ENCODE data around the gene PGF. TPM values are rescaled to one million over a fixed set of nuclear protein-coding genes. Genes with fewer than 3 reads are reported as not detected.
"Not testable (repeated sequence)": the region's sequence is repeated elsewhere in the genome, so short reads cannot be mapped to it uniquely, and the experiment has no call there.

PGF gene
- total and polyA plus RNA-seq, 2 of the 13 experiments (the other 11 are each of a cell fraction or from before 2014, with no cell fraction given), result 10.7 to 27.5 TPM

- H3K27me3 ChIP-seq (ENCODE audit: control insufficient read depth in 1 of 2, insufficient read depth in 2 of 2, low read length in 2 of 2); POLR2A ChIA-PET; H3K9ac ChIP-seq (ENCODE audit: insufficient read depth, low read depth, low read length); H3K36me3 ChIP-seq (replicated peaks in 1 of 2; ENCODE audit: control insufficient read depth in 1 of 2, insufficient read depth in 2 of 2, low read length in 2 of 2); H3K4me3 ChIP-seq (replicated peaks in 1 of 3; ENCODE audit: insufficient read depth in 1 of 3, low read depth in 2 of 3, low read length in 3 of 3); intact Hi-C loops (cut with micrococcal nuclease; ENCODE audit: unreplicated experiment); ATAC-seq; H3K4me2 ChIP-seq (ENCODE audit: low read depth, low read length); BruUV-seq (replicated peaks); H4K20me1 ChIP-seq (ENCODE audit: insufficient read depth, low read length); H2AFZ ChIP-seq (ENCODE audit: low read length); CTCF ChIA-PET (ENCODE audit: low intra/inter-chr PET ratio, low total read pairs); H3K27ac ChIP-seq (ENCODE audit: extremely low read length, insufficient read depth, low read length); H3K79me2 ChIP-seq (ENCODE audit: insufficient read depth, low read length); H3K4me1 ChIP-seq (ENCODE audit: insufficient read depth, low read length); H3K9me3 ChIP-seq (ENCODE audit: low read length); FAIRE-seq; DNase-seq (ENCODE audit: low spot score); in situ Hi-C loops (cut with HindIII; ENCODE audit: extremely low pct_ligation_motif_present, low pct_unique_long_range_greater_than_20kb): not testable (repeated sequence)
- 46% methylated on average over 5 of the region's 7 CpGs for WGBS (ENCODE audit: low lambda C conversion rate)
- TF ChIP-seq NFYB (CRISPR knock-in tag; IDR thresholded peaks at IDR 0.05) (peak; percentile 64), NFYC (CRISPR knock-in tag; IDR thresholded peaks at IDR 0.05) (peak; percentile 56)
Observed at GRCh38 chr14:74995781-74996180, 40.4 kb upstream of the PGF start.

GRCh38 chr14:74994182-74994581 lies 38.8 kb upstream of the PGF start:
- CTCF ChIA-PET (ENCODE audit: low intra/inter-chr PET ratio, low total read pairs); H3K27me3 ChIP-seq (ENCODE audit: control insufficient read depth in 1 of 2, insufficient read depth in 2 of 2, low read length in 2 of 2); in situ Hi-C loops (cut with HindIII; ENCODE audit: extremely low pct_ligation_motif_present, low pct_unique_long_range_greater_than_20kb); BruUV-seq (replicated peaks); FAIRE-seq; intact Hi-C loops (cut with micrococcal nuclease; ENCODE audit: unreplicated experiment); H3K9me3 ChIP-seq (ENCODE audit: low read length); ATAC-seq; H3K4me1 ChIP-seq (ENCODE audit: insufficient read depth, low read length); H3K79me2 ChIP-seq (ENCODE audit: insufficient read depth, low read length); H3K4me3 ChIP-seq (replicated peaks in 1 of 3; ENCODE audit: insufficient read depth in 1 of 3, low read depth in 2 of 3, low read length in 3 of 3); H3K27ac ChIP-seq (ENCODE audit: extremely low read length, insufficient read depth, low read length); DNase-seq (ENCODE audit: low spot score); H3K9ac ChIP-seq (ENCODE audit: insufficient read depth, low read depth, low read length); H2AFZ ChIP-seq (ENCODE audit: low read length); H3K4me2 ChIP-seq (ENCODE audit: low read depth, low read length); H3K36me3 ChIP-seq (replicated peaks in 1 of 2; ENCODE audit: control insufficient read depth in 1 of 2, insufficient read depth in 2 of 2, low read length in 2 of 2); POLR2A ChIA-PET; H4K20me1 ChIP-seq (ENCODE audit: insufficient read depth, low read length): not testable (repeated sequence)
- WGBS (ENCODE audit: low lambda C conversion rate), result 86% methylated on average over 13 of the region's 28 CpGs

GRCh38 chr14:74988993-74989392 lies 33.6 kb upstream of the PGF start:
- WGBS (ENCODE audit: low lambda C conversion rate), result 30% methylated on average over 1 of the region's 1 CpG
- in situ Hi-C loops (cut with HindIII; ENCODE audit: extremely low pct_ligation_motif_present, low pct_unique_long_range_greater_than_20kb) (no loop called here), intact Hi-C loops (cut with micrococcal nuclease; ENCODE audit: unreplicated experiment) (no loop called here)
- BruUV-seq (replicated peaks), result no TSS peak
- Histone ChIP-seq H3K4me2 (ENCODE audit: low read depth, low read length) (no peak overlapping the region), H3K4me3 (replicated peaks in 1 of 3; ENCODE audit: insufficient read depth in 1 of 3, low read depth in 2 of 3, low read length in 3 of 3) (no peak overlapping the region), H4K20me1 (ENCODE audit: insufficient read depth, low read length) (no peaks in the 10 kb centered on the region), H3K27ac (ENCODE audit: extremely low read length, insufficient read depth, low read length) (no peak overlapping the region), H3K9me3 (ENCODE audit: low read length) (no peaks in the 10 kb centered on the region), H2AFZ (ENCODE audit: low read length) (no peak overlapping the region), H3K9ac (ENCODE audit: insufficient read depth, low read depth, low read length) (no peak overlapping the region), H3K79me2 (ENCODE audit: insufficient read depth, low read length) (no peaks in the 10 kb centered on the region), H3K4me1 (ENCODE audit: insufficient read depth, low read length) (peaks cover 5% of the 10 kb centered on the region; the same call in 1 of the 2 replicates), H3K36me3 (replicated peaks in 1 of 2; ENCODE audit: control insufficient read depth in 1 of 2, insufficient read depth in 2 of 2, low read length in 2 of 2) (no peaks in the 10 kb centered on the region), H3K27me3 (ENCODE audit: control insufficient read depth in 1 of 2, insufficient read depth in 2 of 2, low read length in 2 of 2) (peaks cover 2 to 21% of the 10 kb centered on the region in 2 experiments; a peak in 3 of 5 replicates)
- DNase-seq (ENCODE audit: low spot score) (no peak), ATAC-seq (no peak), FAIRE-seq (no peak)
- TF ChIP-seq THAP7 (CRISPR knock-in tag; IDR thresholded peaks at IDR 0.05) (no peak), THAP11 (CRISPR knock-in tag; IDR thresholded peaks at IDR 0.05) (peak; percentile 59)
- ChIA-PET CTCF (ENCODE audit: low intra/inter-chr PET ratio, low total read pairs) (no interaction called here), POLR2A (no interaction called here)
